AG04450 (cell line): ENCODE measurements around the gene KCTD10. TPM values are rescaled to one million over a fixed set of nuclear protein-coding genes. Genes with fewer than 3 reads are reported as not detected.

Source experiments
- CTCF ChIA-PET: fragments of 300-600, 350-600 bp; formaldehyde crosslinking; extraction: SDS; loops from one replicate; lab custom pipeline; 2022; ENCODE audit warnings: antibody characterized with exemption, inconsistent platforms; lab: Charles Lee
- POLR2A ChIA-PET: fragments of 350-600 bp; formaldehyde crosslinking; extraction: SDS; loops from one replicate; lab custom pipeline; 2021; ENCODE audit warnings: antibody characterized with exemption, inconsistent platforms; lab: Yijun Ruan, JAX
- DNase-seq: peaks from one replicate; pipeline ENCODE4 v3.0.0-alpha.2; 2011; ENCODE audit warnings: low read depth, low spot score
- H3K27ac ChIP-seq: one replicate; pipeline ENCODE4 v1.5.1; 2012; ENCODE audit warnings: low read depth, low read length, control low read depth
- H3K27me3 ChIP-seq: one replicate; pipeline ENCODE4 v1.6.0; 2012; ENCODE audit warnings: low read length; ENCODE audit not compliant: control insufficient read depth, insufficient read depth
- H3K4me3 ChIP-seq: 2 replicates; pipeline ENCODE4 v1.5.1; 2011; ENCODE audit warnings: mild to moderate bottlenecking, low read depth, low read length, control low read depth
- H3K9me3 ChIP-seq: 2 replicates; pipeline ENCODE4 v1.5.1; 2012; ENCODE audit warnings: low read length; ENCODE audit not compliant: control insufficient read depth, insufficient read depth
- polyA plus RNA-seq: library from polyadenylated mRNA; depleted of rRNA; stranded (reverse); fragments of >200 nt; gene quantifications from 2 replicates; pipeline ENCODE4 v1.2.3, GENCODE V29; 2011
- TF ChIP-seq, protein P1 (sequence below): IDR thresholded peaks from 2 replicates; pipeline ENCODE4 v1.5.1; 2011; ENCODE audit warnings: low read depth, low read length, control low read depth, inconsistent platforms

The KCTD10 gene
- polyA plus RNA-seq, 1 experiment = 128 TPM

DNA sequence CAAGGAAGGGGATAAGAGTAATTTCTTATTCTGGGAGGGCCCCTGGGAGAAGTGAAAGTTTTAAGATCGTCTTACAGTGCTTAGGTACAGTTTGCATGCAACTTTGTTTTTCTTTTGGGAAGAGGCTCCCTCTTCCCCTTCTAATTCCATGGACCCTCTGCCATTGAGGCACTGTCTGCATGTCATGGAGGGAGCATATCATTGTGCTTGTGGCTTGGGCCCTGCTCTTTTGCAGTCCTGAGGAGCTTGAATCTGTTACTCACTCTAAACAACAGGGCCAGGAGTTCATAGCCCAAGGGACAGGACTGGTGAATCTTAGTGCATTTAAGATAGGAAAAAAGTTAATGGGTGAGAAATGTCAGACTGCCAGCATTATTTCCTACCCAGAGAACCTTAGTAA lies 2.7 kb upstream of the KCTD10 start:
- ChIA-PET POLR2A (no interaction called here), CTCF (interaction anchor here (0.5 to 4.0 kb wide), 3 partner anchors 45 to 226 kb away, joined by 5 to 18 read pairs (median 7); no protein-coding TSS in a partner anchor)
- H3K4me3 ChIP-seq = no peak overlapping the region
- no peaks in the 10 kb centered on the region for H3K9me3 ChIP-seq
- no peak overlapping the region for H3K27ac ChIP-seq
- no peaks in the 10 kb centered on the region for H3K27me3 ChIP-seq
- DNase-seq = no peak
- TF ChIP-seq, protein P1, sequence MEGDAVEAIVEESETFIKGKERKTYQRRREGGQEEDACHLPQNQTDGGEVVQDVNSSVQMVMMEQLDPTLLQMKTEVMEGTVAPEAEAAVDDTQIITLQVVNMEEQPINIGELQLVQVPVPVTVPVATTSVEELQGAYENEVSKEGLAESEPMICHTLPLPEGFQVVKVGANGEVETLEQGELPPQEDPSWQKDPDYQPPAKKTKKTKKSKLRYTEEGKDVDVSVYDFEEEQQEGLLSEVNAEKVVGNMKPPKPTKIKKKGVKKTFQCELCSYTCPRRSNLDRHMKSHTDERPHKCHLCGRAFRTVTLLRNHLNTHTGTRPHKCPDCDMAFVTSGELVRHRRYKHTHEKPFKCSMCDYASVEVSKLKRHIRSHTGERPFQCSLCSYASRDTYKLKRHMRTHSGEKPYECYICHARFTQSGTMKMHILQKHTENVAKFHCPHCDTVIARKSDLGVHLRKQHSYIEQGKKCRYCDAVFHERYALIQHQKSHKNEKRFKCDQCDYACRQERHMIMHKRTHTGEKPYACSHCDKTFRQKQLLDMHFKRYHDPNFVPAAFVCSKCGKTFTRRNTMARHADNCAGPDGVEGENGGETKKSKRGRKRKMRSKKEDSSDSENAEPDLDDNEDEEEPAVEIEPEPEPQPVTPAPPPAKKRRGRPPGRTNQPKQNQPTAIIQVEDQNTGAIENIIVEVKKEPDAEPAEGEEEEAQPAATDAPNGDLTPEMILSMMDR = no peak

DNA sequence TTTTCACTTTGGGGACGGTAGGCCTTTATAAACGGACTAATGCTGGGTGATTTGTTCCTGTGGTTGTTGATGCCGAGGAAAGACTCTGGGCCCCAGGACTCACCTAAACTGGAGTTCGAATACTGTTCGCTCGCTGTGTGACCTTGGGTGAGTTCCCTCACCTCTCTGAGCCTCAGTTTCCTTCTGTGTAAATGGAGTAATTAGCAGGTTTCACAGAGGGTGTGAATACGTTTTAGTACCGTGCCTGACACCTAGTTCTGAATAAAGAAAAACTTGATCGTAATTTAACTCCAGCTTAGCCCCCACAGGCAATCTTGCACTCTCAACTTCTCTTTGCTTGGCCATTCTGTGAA lies 839 bp upstream of the KCTD10 start:
- Histone ChIP-seq H3K27ac (peak overlapping the region; percentile 98), H3K9me3 (no peaks in the 10 kb centered on the region), H3K27me3 (no peaks in the 10 kb centered on the region), H3K4me3 (peak overlapping the region; percentile 97)
- DNase-seq = no peak
- TF ChIP-seq, protein P1 = no peak
- ChIA-PET POLR2A (interaction anchor here (0.9 to 1.9 kb wide), 5 partner anchors 15 to 32 kb away, joined by 3 to 12 read pairs (median 3); no protein-coding TSS in a partner anchor), CTCF (interaction anchor here (1.2 to 4.0 kb wide), 4 partner anchors 16 to 50 kb away, joined by 3 to 20 read pairs (median 16); no protein-coding TSS in a partner anchor)

DNA sequence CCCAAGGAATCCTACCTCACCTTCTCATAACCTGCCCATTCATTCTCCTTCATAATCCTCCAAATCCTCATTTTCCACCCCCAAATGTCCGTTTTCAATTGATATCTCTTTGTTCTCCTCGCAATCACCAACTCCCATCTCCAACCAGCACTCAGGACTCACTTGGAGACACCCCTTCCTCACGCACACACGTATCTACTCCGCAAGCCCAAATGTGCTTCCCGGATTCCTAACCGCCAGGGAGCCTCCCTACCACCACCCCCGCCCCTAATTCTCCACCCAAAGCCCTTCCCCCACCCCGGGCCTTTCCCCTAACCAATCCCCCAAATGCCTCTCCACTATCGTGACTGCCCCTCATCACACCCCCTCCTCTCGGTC lies 304 bp downstream of the KCTD10 start:
- ChIA-PET CTCF (interaction anchor here (0.8 to 4.0 kb wide), 8 partner anchors 9 to 49 kb away, joined by 3 to 20 read pairs (median 6); no protein-coding TSS in a partner anchor), POLR2A (interaction anchor here (0.6 to 1.9 kb wide), 6 partner anchors 14 to 743 kb away, joined by 3 to 12 read pairs (median 3); no protein-coding TSS in a partner anchor)
- no peak for DNase-seq
- peak overlapping the region; percentile 97 for H3K4me3 ChIP-seq
- H3K9me3 ChIP-seq = no peaks in the 10 kb centered on the region
- H3K27ac ChIP-seq = peak overlapping the region; percentile 98
- H3K27me3 ChIP-seq = no peaks in the 10 kb centered on the region
- TF ChIP-seq, protein P1 = no peak

DNA sequence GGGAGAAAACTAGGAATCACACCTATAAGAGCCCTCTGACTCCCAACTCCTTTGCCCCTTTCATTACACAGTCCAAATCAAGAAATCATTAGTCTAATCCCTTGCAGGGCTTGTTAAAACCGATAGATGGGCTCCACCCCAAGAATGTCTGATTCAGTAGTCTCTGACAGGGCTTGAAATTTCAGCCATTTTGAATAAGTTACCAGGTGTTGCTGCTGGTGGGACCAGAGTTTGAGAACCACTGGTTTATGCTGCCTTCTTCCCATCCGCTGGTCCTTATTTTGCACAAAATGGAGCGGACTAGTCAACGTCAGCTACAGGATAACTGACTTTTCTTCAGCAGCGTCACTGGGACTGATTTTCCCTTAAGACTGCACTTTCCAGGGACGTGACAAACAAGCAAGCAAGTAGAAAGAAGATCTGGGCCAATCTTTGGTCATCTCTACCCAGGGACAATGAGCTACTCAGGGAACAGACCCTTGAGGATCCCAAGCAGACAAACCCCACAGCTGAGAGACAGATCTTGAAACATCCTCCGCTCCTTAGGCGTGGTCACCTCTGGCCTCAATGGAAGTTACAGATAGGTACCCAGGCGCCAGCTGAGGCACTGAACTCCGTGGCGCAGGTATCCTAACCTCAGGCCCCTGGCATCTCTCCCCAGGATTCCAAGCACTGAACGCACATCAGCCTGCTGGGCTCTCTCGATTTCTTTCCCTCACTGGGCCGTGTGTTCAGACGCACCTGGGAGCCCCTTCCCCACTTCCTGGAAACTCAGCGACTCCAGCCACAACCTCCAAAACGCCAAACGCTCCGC lies 900 bp downstream of the KCTD10 start:
- POLR2A ChIA-PET = interaction anchor here (1.4 kb wide), 1 partner anchor 13 kb away, joined by 7 read pairs; no protein-coding TSS in a partner anchor

More for the DNA sequence above, 900 bp downstream of the KCTD10 start:
- H3K9me3 ChIP-seq = no peaks in the 10 kb centered on the region
- H3K27me3 ChIP-seq = no peaks in the 10 kb centered on the region
- DNase-seq = no peak
- peak overlapping the region; percentile 21 for H3K27ac ChIP-seq
- TF ChIP-seq, protein P1 = no peak
- H3K4me3 ChIP-seq = peak overlapping the region; percentile 97
- CTCF ChIA-PET = interaction anchor here (1.5 to 4.0 kb wide), 6 partner anchors 12 to 48 kb away, joined by 5 to 20 read pairs (median 10); no protein-coding TSS in a partner anchor
